SW480 (cell line): Measurements from ENCODE around the gene ADORA3.
A peak's percentile ranks its signal among the peaks of the same experiment; 100 is the strongest.
"Not testable (repeated sequence)": the region's sequence is repeated elsewhere in the genome, so short reads cannot be mapped to it uniquely, and the experiment has no call there.

Source experiments
- DNase-seq: peaks from one replicate; pipeline ENCODE4 v3.0.0-alpha.2; 2016; ENCODE audit warnings: low spot score

The ADORA3 gene

GRCh38 chr1:111503585-111504060 lies at the start of gene ADORA3, which contains the start of gene TMIGD3:
Gene ADORA3, minus strand, starts transcription at chr1:111503633. Its CDS starts 279 bp downstream, at chr1:111503354.
Gene TMIGD3, minus strand, starts transcription at chr1:111503633. Its CDS starts 279 bp downstream, at chr1:111503354.
- no peak for DNase-seq

- DNase-seq: no peak
Observed at GRCh38 chr1:111553196-111553595, 49.8 kb upstream of the ADORA3 start.

GRCh38 chr1:111552587-111552986 lies 49.2 kb upstream of the ADORA3 start:
- DNase-seq: no peak

GRCh38 chr1:111551623-111552411 lies 48.4 kb upstream of the ADORA3 start:
- DNase-seq: no peak

- not testable (repeated sequence) for DNase-seq
Observed at GRCh38 chr1:111547786-111548185, 44.4 kb upstream of the ADORA3 start.

- DNase-seq: no peak
Observed at GRCh38 chr1:111542187-111542586, 38.8 kb upstream of the ADORA3 start.

GRCh38 chr1:111541721-111542120 lies 38.3 kb upstream of the ADORA3 start:
- peak; percentile 62 for DNase-seq

GRCh38 chr1:111540928-111541327 lies 37.5 kb upstream of the ADORA3 start:
- DNase-seq: no peak

- DNase-seq: peak; percentile 71
Observed at GRCh38 chr1:111538343-111539025, 35.1 kb upstream of the ADORA3 start.

GRCh38 chr1:111535256-111536191 lies 32.1 kb upstream of the ADORA3 start:
- DNase-seq: no peak

- no peak for DNase-seq
Observed at GRCh38 chr1:111520053-111520452, 16.6 kb upstream of the ADORA3 start.

GRCh38 chr1:111517469-111518225 lies 14.2 kb upstream of the ADORA3 start:
- peak; percentile 49 for DNase-seq

GRCh38 chr1:111516005-111516535 lies 12.6 kb upstream of the ADORA3 start:
- DNase-seq: no peak

- no peak for DNase-seq
Observed at GRCh38 chr1:111515291-111516004, 12.0 kb upstream of the ADORA3 start.

- no peak for DNase-seq
Observed at GRCh38 chr1:111513410-111514020, 10.1 kb upstream of the ADORA3 start.

GRCh38 chr1:111512931-111513330 lies 9.5 kb upstream of the ADORA3 start:
- DNase-seq: no peak

GRCh38 chr1:111512132-111512889 lies 8.9 kb upstream of the ADORA3 start:
- no peak for DNase-seq

GRCh38 chr1:111511370-111511769 lies 7.9 kb upstream of the ADORA3 start:
- no peak for DNase-seq

GRCh38 chr1:111509997-111510375 lies 6.6 kb upstream of the ADORA3 start:
- DNase-seq: no peak
